ENCODE results near the gene CHIT1. TPM values are rescaled to one million over a fixed set of nuclear protein-coding genes. Genes with fewer than 3 reads are reported as not detected.
A peak's percentile ranks its signal among the peaks of the same experiment; 100 is the strongest.

Gene CHIT1
- total and polyA plus RNA-seq, 8 donors: 0.05 to 0.18 TPM; not detected in 6

GRCh38 chr1:203197625-203198024 is 31.8 kb downstream of the CHIT1 start:
- no peak for TF ChIP-seq EP300 (IDR thresholded peaks at IDR 0.05)
- no peak for TF ChIP-seq POLR2AphosphoS5 (IDR thresholded peaks at IDR 0.05)
- TF ChIP-seq POLR2A (IDR thresholded peaks at IDR 0.05): no peak
- TF ChIP-seq, protein P1, sequence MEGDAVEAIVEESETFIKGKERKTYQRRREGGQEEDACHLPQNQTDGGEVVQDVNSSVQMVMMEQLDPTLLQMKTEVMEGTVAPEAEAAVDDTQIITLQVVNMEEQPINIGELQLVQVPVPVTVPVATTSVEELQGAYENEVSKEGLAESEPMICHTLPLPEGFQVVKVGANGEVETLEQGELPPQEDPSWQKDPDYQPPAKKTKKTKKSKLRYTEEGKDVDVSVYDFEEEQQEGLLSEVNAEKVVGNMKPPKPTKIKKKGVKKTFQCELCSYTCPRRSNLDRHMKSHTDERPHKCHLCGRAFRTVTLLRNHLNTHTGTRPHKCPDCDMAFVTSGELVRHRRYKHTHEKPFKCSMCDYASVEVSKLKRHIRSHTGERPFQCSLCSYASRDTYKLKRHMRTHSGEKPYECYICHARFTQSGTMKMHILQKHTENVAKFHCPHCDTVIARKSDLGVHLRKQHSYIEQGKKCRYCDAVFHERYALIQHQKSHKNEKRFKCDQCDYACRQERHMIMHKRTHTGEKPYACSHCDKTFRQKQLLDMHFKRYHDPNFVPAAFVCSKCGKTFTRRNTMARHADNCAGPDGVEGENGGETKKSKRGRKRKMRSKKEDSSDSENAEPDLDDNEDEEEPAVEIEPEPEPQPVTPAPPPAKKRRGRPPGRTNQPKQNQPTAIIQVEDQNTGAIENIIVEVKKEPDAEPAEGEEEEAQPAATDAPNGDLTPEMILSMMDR (IDR thresholded peaks at IDR 0.05): no peak
- DNase-seq: no peak
- H3K4me1 ChIP-seq: peaks cover 0 to 33% (median 14%) of the 10 kb centered on the region in 4 donors
- peaks cover 0 to 20% (median 0%) of the 10 kb centered on the region in 3 donors for H3K27me3 ChIP-seq
- H3K27ac ChIP-seq: no peak overlapping the region
- intact Hi-C loops (cut with DNase I; ENCODE audit: low total_unique reads): no loop called here
- WGBS, 5 donors: 48 to 61% (median 56%) methylated on average over 3 of the region's 3 CpGs
- H3K4me3 ChIP-seq: no peak overlapping the region
- no peaks in the 10 kb centered on the region for H3K36me3 ChIP-seq
- H3K9me3 ChIP-seq: no peaks in the 10 kb centered on the region

DNA sequence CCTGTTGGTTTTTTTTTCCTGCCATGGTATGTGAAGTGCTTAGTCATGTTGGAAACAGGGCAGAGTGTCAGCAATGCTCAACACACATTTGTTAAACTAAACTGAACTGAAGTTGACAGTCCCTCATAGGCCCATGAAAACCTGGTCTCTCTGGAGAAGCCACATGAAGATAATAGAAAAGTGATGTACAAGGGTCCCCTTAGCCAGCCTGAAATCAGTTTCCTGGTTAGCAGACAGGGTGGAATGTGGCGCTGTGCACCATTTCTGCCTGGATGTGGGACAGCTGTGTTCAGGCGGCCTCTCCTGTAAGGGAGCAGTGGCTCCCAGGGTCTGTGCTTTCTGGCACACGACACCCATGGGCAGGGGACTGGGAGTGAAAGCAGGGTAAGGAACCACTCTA is 33.1 kb downstream of the CHIT1 start:
- Histone ChIP-seq H3K27me3 (peaks cover 0 to 13% (median 0%) of the 10 kb centered on the region in 3 donors), H3K36me3 (no peaks in the 10 kb centered on the region), H3K27ac (peak overlapping the region in 1 of 5 donors; percentile 43), H3K9me3 (no peaks in the 10 kb centered on the region), H3K4me1 (peaks cover 0 to 24% (median 14%) of the 10 kb centered on the region in 4 donors), H3K4me3 (no peak overlapping the region)
- TF ChIP-seq POLR2A (IDR thresholded peaks at IDR 0.05) (no peak), EP300 (IDR thresholded peaks at IDR 0.05) (no peak), POLR2AphosphoS5 (IDR thresholded peaks at IDR 0.05) (no peak)
- TF ChIP-seq, protein P1 (IDR thresholded peaks at IDR 0.05): no peak
- peak in 1 of 2 donors; percentile 22 for DNase-seq
- WGBS, 5 donors: 73 to 94% (median 85%) methylated on average over 3 of the region's 3 CpGs
- intact Hi-C loops (cut with DNase I; ENCODE audit: low total_unique reads): no loop called here

GRCh38 chr1:203190949-203191348 is 38.5 kb downstream of the CHIT1 start:
- Histone ChIP-seq H3K4me1 (peaks cover 0 to 18% (median 12%) of the 10 kb centered on the region in 4 donors), H3K36me3 (no peaks in the 10 kb centered on the region), H3K4me3 (no peak overlapping the region), H3K27me3 (peaks cover 0 to 4% (median 0%) of the 10 kb centered on the region in 3 donors), H3K9me3 (no peaks in the 10 kb centered on the region), H3K27ac (no peak overlapping the region)
- no peak for TF ChIP-seq POLR2AphosphoS5 (IDR thresholded peaks at IDR 0.05)
- WGBS, 5 donors: 90 to 96% (median 95%) methylated on average over 2 of the region's 2 CpGs
- DNase-seq: no peak
- intact Hi-C loops (cut with DNase I; ENCODE audit: low total_unique reads): no loop called here

GRCh38 chr1:203189951-203190352 is 39.5 kb downstream of the CHIT1 start:
- TF ChIP-seq POLR2A (IDR thresholded peaks at IDR 0.05) (no peak), POLR2AphosphoS5 (IDR thresholded peaks at IDR 0.05) (no peak), EP300 (IDR thresholded peaks at IDR 0.05) (no peak)
- TF ChIP-seq, protein P1 (IDR thresholded peaks at IDR 0.05): no peak
- Histone ChIP-seq H3K4me1 (peaks cover 0 to 23% (median 12%) of the 10 kb centered on the region in 4 donors), H3K9me3 (no peaks in the 10 kb centered on the region), H3K27ac (no peak overlapping the region), H3K27me3 (peaks cover 0 to 6% (median 0%) of the 10 kb centered on the region in 3 donors), H3K36me3 (no peaks in the 10 kb centered on the region), H3K4me3 (no peak overlapping the region)
- no peak for DNase-seq
- intact Hi-C loops (cut with DNase I; ENCODE audit: low total_unique reads): no loop called here
- 66 to 85% (median 72%) methylated on average over 7 of the region's 7 CpGs for WGBS, 5 donors

DNA sequence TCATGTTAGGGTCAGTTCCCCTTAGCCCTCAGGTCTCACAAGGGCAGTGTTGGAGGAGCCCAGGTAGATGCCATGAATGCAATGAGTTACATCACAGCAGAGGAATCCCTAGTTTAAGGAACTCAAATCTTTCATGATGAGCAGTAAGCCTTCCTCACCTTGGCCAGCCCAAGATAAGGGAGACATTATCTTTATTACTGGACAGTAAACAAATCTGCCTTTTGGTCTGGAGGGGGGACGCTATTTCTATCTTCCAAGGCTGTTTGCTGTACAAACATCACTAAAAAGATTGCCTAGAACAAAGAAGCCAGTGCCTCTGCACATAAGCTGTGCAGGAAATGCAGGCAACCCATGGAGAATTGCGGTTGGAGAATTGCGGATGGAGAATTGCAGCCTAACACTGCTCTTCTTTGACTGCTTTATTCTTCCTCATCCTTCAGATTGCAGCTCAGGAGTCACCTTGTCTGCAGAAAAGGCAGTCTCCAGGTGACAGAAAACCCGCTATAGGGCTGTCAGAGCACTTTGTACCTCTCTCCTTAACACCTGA is 40.7 kb downstream of the CHIT1 start:
- H3K4me3 ChIP-seq: no peak overlapping the region
- no peak for TF ChIP-seq POLR2A (IDR thresholded peaks at IDR 0.05)
- TF ChIP-seq EP300 (IDR thresholded peaks at IDR 0.05): no peak
- no peak for TF ChIP-seq POLR2AphosphoS5 (IDR thresholded peaks at IDR 0.05)
- TF ChIP-seq, protein P1 (IDR thresholded peaks at IDR 0.05): no peak
- intact Hi-C loops (cut with DNase I; ENCODE audit: low total_unique reads): no loop called here
- peaks cover 0 to 23% (median 12%) of the 10 kb centered on the region in 4 donors for H3K4me1 ChIP-seq
- H3K27me3 ChIP-seq: peaks cover 0 to 6% (median 0%) of the 10 kb centered on the region in 3 donors
- no peak for DNase-seq
- no peak overlapping the region for H3K27ac ChIP-seq
- no peaks in the 10 kb centered on the region for H3K9me3 ChIP-seq
- 45 to 69% (median 56%) methylated on average over 4 of the region's 4 CpGs for WGBS, 5 donors
- H3K36me3 ChIP-seq: no peaks in the 10 kb centered on the region
